Suprapubic skin (tissue), 3 donors: ENCODE data around the gene ACOT7.

Experiments used
- CTCF ChIP-seq, 2 donors: fragments of 200-600 bp in 1 of 2; fragments of 450-650 bp in 1 of 2; sonication (generic) in 1 of 2; IDR thresholded peaks; one replicate each; pipeline ENCODE4 v1.5.1; 2016 to 2019; ENCODE audit warnings: antibody characterized with exemption in 2 of 2, mild to moderate bottlenecking in 1 of 2, moderate library complexity in 1 of 2
- POLR2A ChIP-seq, 2 donors: fragments of 450-650 bp; IDR thresholded peaks; one replicate each; pipeline ENCODE4 v1.6.1; 2017; ENCODE audit warnings: antibody characterized with exemption in 2 of 2, mild to moderate bottlenecking in 2 of 2, moderate library complexity in 2 of 2

GRCh38 chr1:6435547-6435946, 42.0 kb upstream of the ACOT7 start:
- no peak for TF ChIP-seq CTCF (IDR thresholded peaks at IDR 0.05)
- TF ChIP-seq POLR2A (IDR thresholded peaks at IDR 0.05) = no peak
